MCF 10A (cell line): ENCODE results near the gene PRR13. TPM values are rescaled to one million over a fixed set of nuclear protein-coding genes. Genes with fewer than 3 reads are reported as not detected.

ENCODE experiments used
- BruUV-seq: library from RNA; stranded (reverse); fragments of 400-500 nt; replicated peaks from 2 replicates; lab custom pipeline; 2021; lab: Mats Ljungman, UMichigan
- CTCF ChIA-PET: fragments of 300-600 bp; sonication (Branson Sonifier 250); formaldehyde crosslinking; extraction: SDS; loops from one replicate; lab custom pipeline; 2021; ENCODE audit warnings: antibody characterized with exemption, inconsistent platforms; lab: Yijun Ruan, JAX
- POLR2A ChIA-PET: fragments of 300-600, 350-650 bp; sonication (Branson Sonifier 250); formaldehyde crosslinking; extraction: SDS; loops from one replicate; lab custom pipeline; 2020; ENCODE audit warnings: antibody characterized with exemption, inconsistent platforms; lab: Yijun Ruan, JAX
- DNase-seq: peaks from one replicate; pipeline ENCODE4 v3.0.0-alpha.2; 2018; ENCODE audit not compliant: unreplicated experiment
- H3K27ac Mint-ChIP-seq: one replicate; pipeline ENCODE4 v1.8.0; 2022; ENCODE audit warnings: mild to moderate bottlenecking, low read depth, mixed read lengths; ENCODE audit not compliant: unreplicated experiment
- H3K27me3 Mint-ChIP-seq: one replicate; pipeline ENCODE4 v1.8.0; 2022; ENCODE audit warnings: mixed read lengths; ENCODE audit not compliant: insufficient read depth, unreplicated experiment
- H3K36me3 Mint-ChIP-seq: one replicate; pipeline ENCODE4 v1.8.0; 2022; ENCODE audit warnings: mild to moderate bottlenecking, moderate library complexity, mixed read lengths; ENCODE audit not compliant: insufficient read depth, unreplicated experiment
- H3K4me1 Mint-ChIP-seq: one replicate; pipeline ENCODE4 v1.8.0; 2022; ENCODE audit warnings: mixed read lengths; ENCODE audit not compliant: insufficient read depth, unreplicated experiment
- H3K4me3 Mint-ChIP-seq: one replicate; pipeline ENCODE4 v1.8.0; 2022; ENCODE audit warnings: mild to moderate bottlenecking, moderate library complexity, mixed read lengths; ENCODE audit not compliant: unreplicated experiment
- H3K9me3 Mint-ChIP-seq: one replicate; pipeline ENCODE4 v1.8.0; 2022; ENCODE audit warnings: mixed read lengths; ENCODE audit not compliant: unreplicated experiment
- CTCF ChIP-seq: fragments of 200-600 bp; IDR thresholded peaks from one replicate; pipeline ENCODE4 v1.8.0; 2022; ENCODE audit warnings: antibody characterized with exemption, mild to moderate bottlenecking; ENCODE audit not compliant: unreplicated experiment
- intact Hi-C: fragments of 100-400 bp; cut with micrococcal nuclease; formaldehyde crosslinking; loops from 2 replicates; pipeline ENCODE4 v1.14.1; 2022
- total RNA-seq: library from RNA; stranded (reverse); gene quantifications from 2 replicates; pipeline ENCODE4 v1.2.3, GENCODE V29; 2022

PRR13 gene
- total RNA-seq, 1 experiment from 2014 or later = 147 TPM

GRCh38 chr12:53462935-53463334, 21.4 kb downstream of the PRR13 start:
- Mint-ChIP-seq H3K9me3 (no peaks in the 10 kb centered on the region), H3K27ac (no peak overlapping the region), H3K4me3 (no peak overlapping the region), H3K27me3 (no peaks in the 10 kb centered on the region), H3K4me1 (peaks cover 40% of the 10 kb centered on the region), H3K36me3 (peaks cover 100% of the 10 kb centered on the region)
- CTCF ChIA-PET = no interaction called here
- BruUV-seq = no TSS peak
- DNase-seq = no peak
- no peak for TF ChIP-seq CTCF
- intact Hi-C loops = no loop called here
- POLR2A ChIA-PET = interaction anchor here (0.6 to 5.3 kb wide), 4 partner anchors 9 to 115 kb away, joined by 3 to 25 read pairs (median 4); no protein-coding TSS in a partner anchor

GRCh38 chr12:53463802-53464560, 22.4 kb downstream of the PRR13 start:
- Mint-ChIP-seq H3K27ac (no peak overlapping the region), H3K9me3 (no peaks in the 10 kb centered on the region), H3K4me3 (no peak overlapping the region), H3K36me3 (peaks cover 100% of the 10 kb centered on the region), H3K27me3 (no peaks in the 10 kb centered on the region), H3K4me1 (peaks cover 40% of the 10 kb centered on the region)
- intact Hi-C loops = no loop called here
- DNase-seq = no peak
- CTCF ChIA-PET = interaction anchor here (0.6 to 1.1 kb wide), 4 partner anchors 11 to 1185 kb away, joined by 3 to 4 read pairs (median 3); no protein-coding TSS in a partner anchor
- no TSS peak for BruUV-seq
- TF ChIP-seq CTCF = no peak
- POLR2A ChIA-PET = interaction anchor here (0.8 to 5.3 kb wide), 3 partner anchors 9 to 11 kb away, joined by 3 to 25 read pairs (median 4); no protein-coding TSS in a partner anchor

- H3K27ac Mint-ChIP-seq = no peak overlapping the region
- H3K27me3 Mint-ChIP-seq = no peaks in the 10 kb centered on the region
- peaks cover 100% of the 10 kb centered on the region for H3K36me3 Mint-ChIP-seq
- ChIA-PET POLR2A (interaction anchor here (0.8 to 5.3 kb wide), 4 partner anchors 8 to 11 kb away, joined by 3 to 25 read pairs (median 4); no protein-coding TSS in a partner anchor), CTCF (interaction anchor here (0.6 to 1.7 kb wide), 5 partner anchors 11 to 1186 kb away, joined by 3 to 4 read pairs (median 3); no protein-coding TSS in a partner anchor)
- peaks cover 40% of the 10 kb centered on the region for H3K4me1 Mint-ChIP-seq
- H3K9me3 Mint-ChIP-seq = no peaks in the 10 kb centered on the region
- no peak for DNase-seq
- no peak for TF ChIP-seq CTCF
- intact Hi-C loops = no loop called here
- no TSS peak for BruUV-seq
- H3K4me3 Mint-ChIP-seq = no peak overlapping the region
Observed at GRCh38 chr12:53464685-53465418, 23.3 kb downstream of the PRR13 start.

- BruUV-seq = no TSS peak
- intact Hi-C loops = no loop called here
- H3K27me3 Mint-ChIP-seq = no peaks in the 10 kb centered on the region
- ChIA-PET POLR2A (interaction anchor here (0.8 to 5.3 kb wide), 3 partner anchors 9 to 16 kb away, joined by 5 to 25 read pairs (median 5); no protein-coding TSS in a partner anchor), CTCF (interaction anchor here (0.7 to 1.7 kb wide), 3 partner anchors 32 to 45 kb away, joined by 3 to 4 read pairs (median 3); no protein-coding TSS in a partner anchor)
- H3K4me1 Mint-ChIP-seq = peaks cover 34% of the 10 kb centered on the region
- TF ChIP-seq CTCF = no peak
- H3K4me3 Mint-ChIP-seq = no peak overlapping the region
- no peak for DNase-seq
- no peaks in the 10 kb centered on the region for H3K9me3 Mint-ChIP-seq
- peaks cover 100% of the 10 kb centered on the region for H3K36me3 Mint-ChIP-seq
- H3K27ac Mint-ChIP-seq = no peak overlapping the region
Observed at GRCh38 chr12:53465679-53466078, 24.1 kb downstream of the PRR13 start.
